IMR-90 (cell line): ENCODE data around the gene MAP3K3. TPM values are rescaled to one million over a fixed set of nuclear protein-coding genes. Genes with fewer than 3 reads are reported as not detected.

ENCODE experiments used
- ATAC-seq: fragments of 200-7000 bp; cut with Tn5 transposase; 2 replicates; pipeline ENCODE4 v1.9.1; 2020; ENCODE audit warnings: low read depth, mild to moderate bottlenecking, moderate library complexity
- BruUV-seq: library from RNA; stranded (reverse); fragments of 400-500 nt; replicated peaks from 2 replicates; lab custom pipeline; 2021; lab: Mats Ljungman, UMichigan
- CTCF ChIA-PET: fragments of 300-600 bp; formaldehyde crosslinking; extraction: SDS; loops from one replicate; lab custom pipeline; 2021; ENCODE audit warnings: antibody characterized with exemption; lab: Yijun Ruan, JAX
- POLR2A ChIA-PET: fragments of 300-600 bp; sonication (Branson Sonifier 250); formaldehyde crosslinking; loops from one replicate; lab custom pipeline; 2022; ENCODE audit warnings: antibody characterized with exemption; ENCODE audit not compliant: unreplicated experiment; lab: Charles Lee
- DNase-seq: peaks from one replicate; pipeline ENCODE4 v3.0.0; 2013
- H2AFZ ChIP-seq: replicated peaks from 2 replicates; pipeline ENCODE3; 2013; ENCODE audit warnings: low read length, mild to moderate bottlenecking; ENCODE audit not compliant: poor library complexity
- H2AK5ac ChIP-seq: 2 replicates; pipeline ENCODE4 v1.6.1; 2013; ENCODE audit warnings: low read depth, low read length, inconsistent platforms
- H2AK9ac ChIP-seq: replicated peaks from 2 replicates; pipeline ENCODE3; 2013; ENCODE audit warnings: mild to moderate bottlenecking, low read depth, low read length, moderate library complexity; ENCODE audit not compliant: poor library complexity
- H2BK120ac ChIP-seq: 2 replicates; pipeline ENCODE4 v1.6.1; 2013; ENCODE audit warnings: low read depth, low read length, inconsistent platforms
- H2BK15ac ChIP-seq: 3 replicates; pipeline ENCODE4 v1.6.1; 2013; ENCODE audit warnings: low read depth, low read length, inconsistent platforms
- H2BK20ac ChIP-seq: 2 replicates; pipeline ENCODE4 v1.6.1; 2013; ENCODE audit warnings: low read depth, mild to moderate bottlenecking, inconsistent platforms, low read length, moderate library complexity
- H2BK5ac ChIP-seq: 2 replicates; pipeline ENCODE4 v1.6.1; 2013; ENCODE audit warnings: mild to moderate bottlenecking, low read depth, low read length, inconsistent platforms; ENCODE audit not compliant: poor library complexity, severe bottlenecking
- H3K14ac ChIP-seq: replicated peaks from 2 replicates; pipeline ENCODE4 v1.6.1; 2013; ENCODE audit warnings: low read depth, low read length, inconsistent platforms
- H3K18ac ChIP-seq: 2 replicates; pipeline ENCODE4 v1.6.1; 2013; ENCODE audit warnings: low read depth, low read length, control low read depth
- H3K23ac ChIP-seq: 2 replicates; pipeline ENCODE4 v1.6.1; 2013; ENCODE audit warnings: low read depth, low read length, inconsistent platforms
- H3K27ac ChIP-seq: 2 replicates; pipeline ENCODE4 v1.5.1; 2013; ENCODE audit warnings: mild to moderate bottlenecking, control low read depth, low read length; ENCODE audit not compliant: insufficient read depth
- H3K27me3 ChIP-seq: 2 replicates; pipeline ENCODE4 v1.6.1; 2013; ENCODE audit warnings: low read length; ENCODE audit not compliant: control insufficient read depth, insufficient read depth
- H3K36me3 ChIP-seq: 2 replicates; pipeline ENCODE4 v1.6.1; 2013; ENCODE audit warnings: low read length, mixed read lengths; ENCODE audit not compliant: control insufficient read depth, insufficient read depth
- H3K4ac ChIP-seq: 2 replicates; pipeline ENCODE4 v1.6.1; 2013; ENCODE audit warnings: low read depth, low read length, inconsistent platforms
- H3K4me1 ChIP-seq: 2 replicates; pipeline ENCODE4 v1.6.1; 2013; ENCODE audit warnings: low read length, mixed read lengths; ENCODE audit not compliant: control insufficient read depth, insufficient read depth
- H3K4me2 ChIP-seq: 2 replicates; pipeline ENCODE4 v1.6.1; 2013; ENCODE audit warnings: low read depth, mild to moderate bottlenecking, control low read depth, low read length, moderate library complexity
- H3K4me3 ChIP-seq: 2 replicates; pipeline ENCODE4 v1.5.1; 2013; ENCODE audit warnings: low read depth, mild to moderate bottlenecking, control low read depth, low read length, moderate library complexity; ENCODE audit not compliant: insufficient read depth
- H3K56ac ChIP-seq: 2 replicates; pipeline ENCODE4 v1.6.1; 2013; ENCODE audit warnings: low read length, inconsistent platforms; ENCODE audit not compliant: insufficient read depth; ENCODE audit errors: extremely low read depth
- H3K79me1 ChIP-seq, 2 experiments: 2 replicates each; pipeline ENCODE4 v1.6.1; 2013; ENCODE audit warnings: low read length in 2 of 2, inconsistent platforms in 1 of 2, low read depth in 1 of 2
- H3K9ac ChIP-seq: 2 replicates; pipeline ENCODE4 v1.6.1; 2013; ENCODE audit warnings: low read depth, low read length, control low read depth
- H3K9me1 ChIP-seq: 2 replicates; pipeline ENCODE4 v1.6.1; 2013; ENCODE audit warnings: low read length, inconsistent platforms; ENCODE audit not compliant: insufficient read depth
- H3K9me3 ChIP-seq: 2 replicates; pipeline ENCODE4 v1.6.1; 2013; ENCODE audit warnings: low read length; ENCODE audit not compliant: control insufficient read depth, insufficient read depth
- H4K20me1 ChIP-seq: 2 replicates; pipeline ENCODE4 v1.6.1; 2013; ENCODE audit warnings: low read length, inconsistent platforms; ENCODE audit not compliant: insufficient read depth
- H4K5ac ChIP-seq: 2 replicates; pipeline ENCODE4 v1.6.1; 2013; ENCODE audit warnings: mild to moderate bottlenecking, low read depth, low read length, control low read depth
- H4K8ac ChIP-seq, 2 experiments: 2 replicates each; pipeline ENCODE4 v1.6.1; 2013; ENCODE audit warnings: low read depth in 2 of 2, low read length in 2 of 2, control low read depth in 1 of 2, inconsistent platforms in 1 of 2
- H4K91ac ChIP-seq: 2 replicates; pipeline ENCODE4 v1.6.1; 2013; ENCODE audit warnings: low read depth, low read length, inconsistent platforms; ENCODE audit not compliant: insufficient read depth
- CEBPB ChIP-seq: IDR thresholded peaks from 2 replicates; pipeline ENCODE4 v1.6.1; 2012; ENCODE audit warnings: low read depth, low read length, improper control_type of control experiment
- MAFK ChIP-seq: IDR thresholded peaks from 2 replicates; pipeline ENCODE4 v1.6.1; 2012; ENCODE audit warnings: low read depth, low read length, improper control_type of control experiment
- MAZ ChIP-seq: IDR thresholded peaks from 2 replicates; pipeline ENCODE4 v1.6.1; 2012; ENCODE audit warnings: low read depth, mild to moderate bottlenecking, low read length, improper control_type of control experiment, moderate library complexity, borderline replicate concordance
- NFE2L2 ChIP-seq: fragments of 150-350 bp; IDR thresholded peaks from 2 replicates; pipeline ENCODE4 v1.6.1; 2016; ENCODE audit warnings: low read depth, mild to moderate bottlenecking, low read length
- POLR2A ChIP-seq: IDR thresholded peaks from 2 replicates; pipeline ENCODE4 v1.6.1; 2012; ENCODE audit warnings: mild to moderate bottlenecking, low read depth, low read length
- WGBS, 2 experiments: methylation state at CpG; one replicate each; pipeline versions ENCODE4 v1.1.5 to v1.1.7; 2013; ENCODE audit warnings: missing lambda C conversion rate in 2 of 2; ENCODE audit not compliant: insufficient read length in 1 of 2; ENCODE audit errors: extremely low coverage in 2 of 2; 5-methylcytosine and 5-hydroxymethylcytosine counted together
- dilution Hi-C: fragments of 300-500 bp; cut with HindIII; formaldehyde crosslinking; loops from one replicate; pipeline ENCODE4 v1.14.3; 2018; ENCODE audit warnings: low sequenced_read_pairs; ENCODE audit not compliant: unreplicated experiment
- in situ Hi-C: fragments of 300-500 bp; cut with MboI; formaldehyde crosslinking; loops from 3 replicates; pipeline ENCODE4 v1.14.3; 2019; ENCODE audit warnings: low sequenced_read_pairs, inconsistent platforms, mixed read lengths
- intact Hi-C: fragments of 100-400 bp; cut with micrococcal nuclease; formaldehyde crosslinking; loops from 2 replicates; pipeline ENCODE4 v1.10.0; 2022
- polyA plus RNA-seq, 3 experiments: library from polyadenylated mRNA; depleted of rRNA; stranded (reverse); fragments of >200 nt; gene quantifications; 2 replicates each; pipeline ENCODE4 v1.2.3, GENCODE V29; 2012; ENCODE audit warnings: low replicate concordance in 1 of 3
- total RNA-seq: library from RNA; depleted of rRNA; stranded (reverse); fragments of >200 nt; gene quantifications from 2 replicates; pipeline ENCODE4 v1.2.3, GENCODE V29; 2012
- TF ChIP-seq, protein P1 (sequence below): fragments of 150-350 bp; IDR thresholded peaks from 2 replicates; pipeline ENCODE4 v1.6.1; 2017; ENCODE audit warnings: mild to moderate bottlenecking, antibody characterized with exemption, low read length, low read depth

Gene MAP3K3
- total and polyA plus RNA-seq, 2 of the 4 experiments (the other 2 are of a cell fraction): 19.1 to 25.6 TPM

DNA sequence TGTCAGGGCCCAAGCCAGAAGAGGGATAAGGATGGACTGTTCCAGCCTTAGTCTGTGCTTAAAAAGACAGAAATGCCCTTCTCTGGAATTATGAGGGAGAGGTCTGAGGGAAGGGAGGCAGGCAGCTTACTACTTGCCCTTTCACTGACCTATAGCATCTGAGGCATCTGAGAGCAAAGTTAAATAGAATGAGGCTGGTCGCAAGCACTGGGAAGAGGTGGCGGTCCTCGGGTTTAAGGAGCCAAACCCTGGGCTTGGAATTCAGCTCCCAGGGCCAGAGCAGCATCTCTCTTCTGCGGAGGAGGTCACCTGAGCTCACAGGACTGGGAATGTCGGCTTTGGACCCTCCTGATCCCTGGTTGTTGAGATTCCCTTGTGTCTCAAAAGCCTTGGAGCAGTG lies 80.8 kb downstream of the MAP3K3 start:
- no peak overlapping the region for H3K4me3 ChIP-seq
- ChIA-PET CTCF (no interaction called here), POLR2A (no interaction called here)
- TSS peak; percentile 90 for BruUV-seq
- no peaks in the 10 kb centered on the region for H4K20me1 ChIP-seq
- H3K27me3 ChIP-seq: no peaks in the 10 kb centered on the region
- no peak overlapping the region for H2AK9ac ChIP-seq
- H2BK20ac ChIP-seq: no peak overlapping the region
- ATAC-seq: no peak
- H3K4me2 ChIP-seq: no peak overlapping the region
- peaks cover 32% of the 10 kb centered on the region for H3K36me3 ChIP-seq
- no peak overlapping the region for H2AK5ac ChIP-seq
- peaks cover 0 to 24% of the 10 kb centered on the region in 2 experiments; a peak in 2 of 4 replicates for H3K79me1 ChIP-seq
- H3K27ac ChIP-seq: no peak overlapping the region
- H2BK5ac ChIP-seq: no peak overlapping the region
- 60% methylated on average over 2 of the region's 5 CpGs; no CpG with 5 or more reads in 1 of the 2 experiments for WGBS, 2 experiments
- no peak overlapping the region for H2BK15ac ChIP-seq
- H3K56ac ChIP-seq: no peak overlapping the region
- no peak overlapping the region for H3K4ac ChIP-seq
- H3K9me1 ChIP-seq: no peaks in the 10 kb centered on the region
- H4K8ac ChIP-seq: no peak overlapping the region
- no peaks in the 10 kb centered on the region for H3K9me3 ChIP-seq
- no peak overlapping the region for H3K23ac ChIP-seq
- H3K4me1 ChIP-seq: no peaks in the 10 kb centered on the region
- H2BK120ac ChIP-seq: no peak overlapping the region
- dilution Hi-C loops (no loop called here), in situ Hi-C loops (no loop called here), intact Hi-C loops (no loop called here)
- no peak overlapping the region for H4K91ac ChIP-seq
- TF ChIP-seq MAZ: no peak
- TF ChIP-seq, protein P1, sequence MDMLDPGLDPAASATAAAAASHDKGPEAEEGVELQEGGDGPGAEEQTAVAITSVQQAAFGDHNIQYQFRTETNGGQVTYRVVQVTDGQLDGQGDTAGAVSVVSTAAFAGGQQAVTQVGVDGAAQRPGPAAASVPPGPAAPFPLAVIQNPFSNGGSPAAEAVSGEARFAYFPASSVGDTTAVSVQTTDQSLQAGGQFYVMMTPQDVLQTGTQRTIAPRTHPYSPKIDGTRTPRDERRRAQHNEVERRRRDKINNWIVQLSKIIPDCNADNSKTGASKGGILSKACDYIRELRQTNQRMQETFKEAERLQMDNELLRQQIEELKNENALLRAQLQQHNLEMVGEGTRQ: no peak
- TF ChIP-seq MAFK: no peak
- no peak for TF ChIP-seq NFE2L2
- no peak for TF ChIP-seq POLR2A
- no peak for TF ChIP-seq CEBPB
- no peak overlapping the region for H4K5ac ChIP-seq
- DNase-seq: no peak
- no peak overlapping the region for H3K14ac ChIP-seq
- H3K9ac ChIP-seq: no peak overlapping the region
- no peak overlapping the region for H2AFZ ChIP-seq
- H3K18ac ChIP-seq: no peak overlapping the region
